Measurements from ENCODE around the gene SOX30. TPM values are rescaled to one million over a fixed set of nuclear protein-coding genes. Genes with fewer than 3 reads are reported as not detected.
"Not testable (repeated sequence)": the region's sequence is repeated elsewhere in the genome, so short reads cannot be mapped to it uniquely, and the experiment has no call there.

The SOX30 gene
- 0.11 TPM in 1 of 2 replicates, not detected in the other for total RNA-seq (2014; rRNA removed; shearing (Covaris generic))

- no peak for DNase-seq (ENCODE audit: low read depth)
Measured at GRCh38 chr5:157652377-157652692, at the start of gene SOX30. SOX30 (minus strand) TSS chr5:157652438; CDS start chr5:157652078, 360 bp downstream.

GRCh38 chr5:157698674-157699073 lies 46.4 kb upstream of the SOX30 start:
- DNase-seq (ENCODE audit: low read depth): not testable (repeated sequence)

GRCh38 chr5:157696154-157696553 lies 43.9 kb upstream of the SOX30 start:
- not testable (repeated sequence) for DNase-seq (ENCODE audit: low read depth)

- DNase-seq (ENCODE audit: low read depth): not testable (repeated sequence)
Measured at GRCh38 chr5:157693816-157694215, 41.6 kb upstream of the SOX30 start.

GRCh38 chr5:157690690-157691433 lies 38.6 kb upstream of the SOX30 start:
- no peak for DNase-seq (ENCODE audit: low read depth)

GRCh38 chr5:157689942-157690689 lies 37.9 kb upstream of the SOX30 start:
- DNase-seq (ENCODE audit: low read depth): no peak

- no peak for DNase-seq (ENCODE audit: low read depth)
Measured at GRCh38 chr5:157687198-157687554, 34.9 kb upstream of the SOX30 start.

- DNase-seq (ENCODE audit: low read depth): not testable (repeated sequence)
Measured at GRCh38 chr5:157686276-157687197, 34.3 kb upstream of the SOX30 start.

- DNase-seq (ENCODE audit: low read depth): no peak
Measured at GRCh38 chr5:157682257-157682656, 30.0 kb upstream of the SOX30 start.

- DNase-seq (ENCODE audit: low read depth): no peak
Measured at GRCh38 chr5:157681048-157681447, 28.8 kb upstream of the SOX30 start.

GRCh38 chr5:157680239-157680638 lies 28.0 kb upstream of the SOX30 start:
- no peak for DNase-seq (ENCODE audit: low read depth)

GRCh38 chr5:157679801-157680200 lies 27.6 kb upstream of the SOX30 start:
- no peak for DNase-seq (ENCODE audit: low read depth)

- DNase-seq (ENCODE audit: low read depth): no peak
Measured at GRCh38 chr5:157677931-157678330, 25.7 kb upstream of the SOX30 start.

GRCh38 chr5:157674351-157674750 lies 22.1 kb upstream of the SOX30 start:
- DNase-seq (ENCODE audit: low read depth): not testable (repeated sequence)

GRCh38 chr5:157672976-157673375 lies 20.7 kb upstream of the SOX30 start:
- no peak for DNase-seq (ENCODE audit: low read depth)

GRCh38 chr5:157671592-157672330 lies 19.5 kb upstream of the SOX30 start:
- no peak for DNase-seq (ENCODE audit: low read depth)

- peak; percentile 64 for DNase-seq (ENCODE audit: low read depth)
Measured at GRCh38 chr5:157670662-157671591, 18.7 kb upstream of the SOX30 start, which contains the start of gene C5orf52. C5orf52 (plus strand) TSS chr5:157671533; CDS start chr5:157671615, 82 bp downstream.

- DNase-seq (ENCODE audit: low read depth): no peak
Measured at GRCh38 chr5:157669701-157670097, 17.5 kb upstream of the SOX30 start.

GRCh38 chr5:157668356-157668755 lies 16.1 kb upstream of the SOX30 start:
- no peak for DNase-seq (ENCODE audit: low read depth)

GRCh38 chr5:157665467-157666070 lies 13.3 kb upstream of the SOX30 start:
- peak; percentile 65 for DNase-seq (ENCODE audit: low read depth)
